H1 (cell line): ENCODE results near the gene ANLN. TPM values are rescaled to one million over a fixed set of nuclear protein-coding genes. Genes with fewer than 3 reads are reported as not detected.

Source experiments
- ATF3 ChIP-seq: IDR thresholded peaks from 2 replicates; pipeline ENCODE4 v1.6.1; 2011; ENCODE audit warnings: low read depth, mild to moderate bottlenecking, low read length; ENCODE audit not compliant: insufficient read depth
- CBX8 ChIP-seq: fragments of 300-800, 300-1000 bp; sonication (generic); IDR thresholded peaks from 2 replicates; pipeline ENCODE4 v1.7.1; 2016; ENCODE audit warnings: low read depth, low read length, borderline replicate concordance
- JUND ChIP-seq: IDR thresholded peaks from 2 replicates; pipeline ENCODE4 v1.6.1; 2011; ENCODE audit warnings: mild to moderate bottlenecking, improper control_type of control experiment, low read length
- NRF1 ChIP-seq: IDR thresholded peaks from 2 replicates; pipeline ENCODE4 v1.6.1; 2011; ENCODE audit warnings: mild to moderate bottlenecking, low read depth, low read length, improper control_type of control experiment
- RAD21 ChIP-seq, 2 experiments: IDR thresholded peaks in 1 of 2; conservative IDR thresholded peaks in 1 of 2; 2 replicates each; pipeline ENCODE4 v1.6.1; 2011; ENCODE audit warnings: low read depth in 2 of 2, low read length in 2 of 2, improper control_type of control experiment in 1 of 2, inconsistent platforms in 1 of 2, mild to moderate bottlenecking in 1 of 2, moderate library complexity in 1 of 2
- RBBP5 ChIP-seq: IDR thresholded peaks from 2 replicates; pipeline ENCODE4 v1.7.1; 2012; ENCODE audit warnings: low read depth, mild to moderate bottlenecking, inconsistent platforms, low read length, moderate library complexity, borderline replicate concordance
- RNF2 ChIP-seq: fragments of 200-900, 300-1000 bp; sonication (generic); IDR thresholded peaks from 2 replicates; pipeline ENCODE4 v1.7.1; 2016; ENCODE audit warnings: borderline replicate concordance, low read depth, mild to moderate bottlenecking, antibody characterized with exemption, low read length; ENCODE audit not compliant: poor library complexity, severe bottlenecking; ENCODE audit errors: missing control alignments
- polyA plus RNA-seq, 7 experiments: library from polyadenylated mRNA; depleted of rRNA in 3 of 7; stranded (reverse) in 5 of 7; unstranded in 2 of 7; fragments of >200 nt in 5 of 7; fragments of 200-250 nt in 2 of 7; gene quantifications; 1 replicate in 5 of 7; 2 replicates in 1 of 7; 4 replicates in 1 of 7; pipeline versions ENCODE4 v1.2.1 to v1.2.3, GENCODE V29; 2011 to 2013; ENCODE audit warnings: missing spikeins in 2 of 7, mixed read lengths in 2 of 7
- total RNA-seq: library from RNA; stranded (reverse); fragmentation: NEBNext Ultra II Directional; extraction: Animal tissue kit (Norgen Biotek cat#: 25700); gene quantifications from 2 replicates; pipeline ENCODE4 v1.2.1, GENCODE V29; 2021

ANLN gene
- total and polyA plus RNA-seq, 2 of the 8 experiments (the other 6 are each of a cell fraction or from before 2014, with no cell fraction given): 18.5 to 90.1 TPM

- TF ChIP-seq RBBP5: no peak
- TF ChIP-seq JUND: no peak
- TF ChIP-seq CBX8: no peak
- no peak for TF ChIP-seq RNF2
- no peak for TF ChIP-seq RAD21 (IDR thresholded peaks at IDR 0.05 in 1 of 2, conservative IDR thresholded peaks at IDR 0.05 in 1 of 2; ENCODE audit: low read depth in 2 of 2, low read length in 2 of 2)
- TF ChIP-seq NRF1: no peak
- no peak for TF ChIP-seq ATF3
Observed at GRCh38 chr7:36358589-36358988, 31.1 kb upstream of the ANLN start (continued).
